HG03442 (cell line): ENCODE results near the gene CRYBG3.

Experiments
- ATAC-seq: cut with Tn5 transposase; IDR thresholded peaks from one replicate; pipeline ENCODE4 v1.9.1; 2021; ENCODE audit warnings: mild to moderate bottlenecking, moderate library complexity; ENCODE audit not compliant: unreplicated experiment

Gene CRYBG3

GRCh38 chr3:97835761-97836160 is 13.9 kb downstream of the CRYBG3 start:
- ATAC-seq, result no peak

- ATAC-seq, result no peak
These were observed 16.6 kb downstream of the CRYBG3 start for GRCh38 chr3:97838393-97838792.

- no peak for ATAC-seq
These were observed 18.1 kb downstream of the CRYBG3 start for GRCh38 chr3:97839944-97840343.

GRCh38 chr3:97841304-97841703 is 19.5 kb downstream of the CRYBG3 start:
- ATAC-seq, result no peak

GRCh38 chr3:97841956-97842355 is 20.1 kb downstream of the CRYBG3 start:
- no peak for ATAC-seq

GRCh38 chr3:97848779-97849178 is 27.0 kb downstream of the CRYBG3 start:
- ATAC-seq, result no peak

- ATAC-seq, result no peak
These were observed 35.6 kb downstream of the CRYBG3 start for GRCh38 chr3:97857401-97857800.

GRCh38 chr3:97860364-97860763 is 38.6 kb downstream of the CRYBG3 start:
- no peak for ATAC-seq

GRCh38 chr3:97862582-97862981 is 40.8 kb downstream of the CRYBG3 start:
- ATAC-seq, result no peak

- ATAC-seq, result no peak
These were observed 41.2 kb downstream of the CRYBG3 start for GRCh38 chr3:97863031-97863430.

- no peak for ATAC-seq
These were observed 42.0 kb downstream of the CRYBG3 start for GRCh38 chr3:97863775-97864174.

- ATAC-seq, result no peak
These were observed 49.4 kb downstream of the CRYBG3 start for GRCh38 chr3:97871186-97871585.

- no peak for ATAC-seq
These were observed 50.2 kb downstream of the CRYBG3 start for GRCh38 chr3:97871801-97872524.

- no peak for ATAC-seq
These were observed 50.8 kb downstream of the CRYBG3 start for GRCh38 chr3:97872525-97873042.

- no peak for ATAC-seq
These were observed 58.5 kb downstream of the CRYBG3 start for GRCh38 chr3:97880267-97880666.

GRCh38 chr3:97882975-97883598 is 61.3 kb downstream of the CRYBG3 start:
- ATAC-seq, result no peak

GRCh38 chr3:97883736-97884135 is 61.9 kb downstream of the CRYBG3 start:
- ATAC-seq, result no peak

GRCh38 chr3:97884586-97885123 is 62.8 kb downstream of the CRYBG3 start:
- no peak for ATAC-seq

- no peak for ATAC-seq
These were observed 64.4 kb downstream of the CRYBG3 start for GRCh38 chr3:97885931-97886824.

GRCh38 chr3:97889814-97890213 is 68.0 kb downstream of the CRYBG3 start:
- no peak for ATAC-seq

- ATAC-seq, result no peak
These were observed 71.0 kb downstream of the CRYBG3 start for GRCh38 chr3:97892852-97893251.
